WTC11 (cell line): ENCODE results near the gene CDIP1. TPM values are rescaled to one million over a fixed set of nuclear protein-coding genes. Genes with fewer than 3 reads are reported as not detected.

Experiments
- ATAC-seq: fragments of 200-7000 bp; cut with Tn5 transposase; 2 replicates; pipeline ENCODE4 v1.10.0; 2021; ENCODE audit warnings: mild to moderate bottlenecking, moderate library complexity
- CTCF ChIA-PET: fragments of 300-600 bp; sonication (Branson Sonifier 250); formaldehyde crosslinking; loops from one replicate; lab custom pipeline; 2021; ENCODE audit warnings: antibody characterized with exemption; lab: Charles Lee
- POLR2A ChIA-PET: fragments of 350-600 bp; sonication (Branson Sonifier 250); formaldehyde crosslinking; loops from one replicate; lab custom pipeline; 2021; ENCODE audit warnings: antibody characterized with exemption; lab: Charles Lee
- DNase-seq: peaks from one replicate; pipeline ENCODE4 v3.0.0; 2021; ENCODE audit warnings: low spot score
- H3K27ac Mint-ChIP-seq: 2 replicates; pipeline ENCODE4 v1.8.0; 2021; ENCODE audit warnings: mixed read lengths
- H3K27me3 Mint-ChIP-seq: 2 replicates; pipeline ENCODE4 v1.8.0; 2021; ENCODE audit warnings: low read depth, mild to moderate bottlenecking, moderate library complexity, mixed read lengths
- H3K36me3 Mint-ChIP-seq: 2 replicates; pipeline ENCODE4 v1.8.0; 2021; ENCODE audit warnings: mixed read lengths
- H3K4me1 Mint-ChIP-seq: 2 replicates; pipeline ENCODE4 v1.8.0; 2022; ENCODE audit warnings: mixed read lengths
- H3K4me3 Mint-ChIP-seq: 2 replicates; pipeline ENCODE4 v1.8.0; 2021; ENCODE audit warnings: mild to moderate bottlenecking, moderate library complexity, mixed read lengths
- H3K9me3 Mint-ChIP-seq: 2 replicates; pipeline ENCODE4 v1.8.0; 2021; ENCODE audit warnings: mixed read lengths
- ESRRA ChIP-seq: sonication (generic); formaldehyde crosslinking; IDR thresholded peaks from 2 replicates; pipeline ENCODE4 v1.8.1; 2022; ENCODE audit warnings: mild to moderate bottlenecking, missing genetic modification reagents, borderline replicate concordance
- ETV6 ChIP-seq: sonication (generic); formaldehyde crosslinking; IDR thresholded peaks from 2 replicates; pipeline ENCODE4 v1.8.1; 2022; ENCODE audit warnings: mild to moderate bottlenecking, missing genetic modification reagents
- FOXJ3 ChIP-seq: sonication (generic); formaldehyde crosslinking; IDR thresholded peaks from 2 replicates; pipeline ENCODE4 v1.9.0; 2021; ENCODE audit warnings: missing genetic modification reagents, mild to moderate bottlenecking, borderline replicate concordance
- FOXK1 ChIP-seq: sonication (generic); formaldehyde crosslinking; IDR thresholded peaks from 2 replicates; pipeline ENCODE4 v1.8.0; 2022; ENCODE audit warnings: mild to moderate bottlenecking, moderate library complexity, missing genetic modification reagents
- GABPB1 ChIP-seq: sonication (generic); formaldehyde crosslinking; IDR thresholded peaks from 2 replicates; pipeline ENCODE4 v1.8.1; 2023; ENCODE audit warnings: mild to moderate bottlenecking, missing genetic modification reagents
- KAT7 ChIP-seq: sonication (generic); formaldehyde crosslinking; IDR thresholded peaks from 2 replicates; pipeline ENCODE4 v1.8.1; 2023; ENCODE audit warnings: missing genetic modification reagents, mild to moderate bottlenecking, borderline replicate concordance
- NFE2L1 ChIP-seq: sonication (generic); formaldehyde crosslinking; IDR thresholded peaks from 2 replicates; pipeline ENCODE4 v1.8.1; 2023; ENCODE audit warnings: missing genetic modification reagents
- RELA ChIP-seq: sonication (generic); formaldehyde crosslinking; IDR thresholded peaks from 2 replicates; pipeline ENCODE4 v1.8.1; 2022; ENCODE audit warnings: missing genetic modification reagents, mild to moderate bottlenecking, borderline replicate concordance
- TEAD1 ChIP-seq: sonication (generic); formaldehyde crosslinking; IDR thresholded peaks from 2 replicates; pipeline ENCODE4 v1.8.0; 2022; ENCODE audit warnings: mild to moderate bottlenecking, missing genetic modification reagents
- TEAD4 ChIP-seq: sonication (generic); formaldehyde crosslinking; IDR thresholded peaks from 2 replicates; pipeline ENCODE4 v1.8.0; 2022; ENCODE audit warnings: mild to moderate bottlenecking, missing genetic modification reagents
- ZBTB21 ChIP-seq: sonication (generic); formaldehyde crosslinking; IDR thresholded peaks from 2 replicates; pipeline ENCODE4 v1.8.1; 2023; ENCODE audit warnings: mild to moderate bottlenecking, missing genetic modification reagents, borderline replicate concordance
- ZNF219 ChIP-seq: sonication (generic); formaldehyde crosslinking; IDR thresholded peaks from 2 replicates; pipeline ENCODE4 v1.8.0; 2023; ENCODE audit warnings: missing genetic modification reagents, mild to moderate bottlenecking, borderline replicate concordance
- ZNF317 ChIP-seq: sonication (generic); formaldehyde crosslinking; IDR thresholded peaks from 2 replicates; pipeline ENCODE4 v1.8.1; 2023; ENCODE audit warnings: low read depth, mild to moderate bottlenecking, moderate library complexity, missing genetic modification reagents, borderline replicate concordance
- total RNA-seq: library from RNA; stranded (reverse); gene quantifications from 3 replicates; pipeline ENCODE4 v1.2.3, GENCODE V29; 2021
- TF ChIP-seq, protein P1 (sequence below): fragments of 250-450 bp; sonication (Bioruptor Pico); IDR thresholded peaks from 2 replicates; pipeline ENCODE4 v1.9.0; 2021; ENCODE audit warnings: mild to moderate bottlenecking, borderline replicate concordance
- TF ChIP-seq, protein P2 (sequence below): fragments of 250-450 bp; sonication (Bioruptor Pico); IDR thresholded peaks from 2 replicates; pipeline ENCODE4 v1.9.0; 2021; ENCODE audit warnings: moderate library complexity, mild to moderate bottlenecking, inconsistent platforms, borderline replicate concordance
- TF ChIP-seq, protein P3 (sequence below): sonication (generic); formaldehyde crosslinking; IDR thresholded peaks from 2 replicates; pipeline ENCODE4 v1.8.0; 2022; ENCODE audit warnings: mild to moderate bottlenecking, missing genetic modification reagents
- TF ChIP-seq, protein P4 (sequence below): sonication (generic); formaldehyde crosslinking; IDR thresholded peaks from 2 replicates; pipeline ENCODE4 v1.8.0; 2022; ENCODE audit warnings: missing genetic modification reagents

The CDIP1 gene
- total RNA-seq, 1 experiment from 2014 or later, result 68.9 TPM

DNA sequence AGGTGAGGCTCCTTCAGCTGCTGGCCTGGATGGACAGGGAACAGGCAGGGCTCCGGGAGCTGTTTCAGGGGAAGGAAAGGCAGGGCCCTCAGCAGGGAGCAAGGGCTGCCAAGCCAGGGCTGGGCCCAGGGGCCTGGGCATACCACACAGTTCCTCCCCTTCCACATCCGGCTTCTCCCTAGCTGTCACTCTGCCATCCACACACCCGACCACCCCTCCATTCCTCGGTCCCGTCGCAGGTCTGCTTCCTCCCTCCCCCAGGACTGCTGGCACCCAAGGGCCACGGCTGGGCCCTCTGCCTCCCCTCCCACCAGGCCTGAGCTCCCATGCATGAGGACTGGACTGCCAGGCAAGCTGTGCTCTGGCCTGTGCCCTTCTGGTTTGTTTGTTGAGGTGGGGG is 24.0 kb downstream of the CDIP1 start (continued):
- TF ChIP-seq, protein P1, sequence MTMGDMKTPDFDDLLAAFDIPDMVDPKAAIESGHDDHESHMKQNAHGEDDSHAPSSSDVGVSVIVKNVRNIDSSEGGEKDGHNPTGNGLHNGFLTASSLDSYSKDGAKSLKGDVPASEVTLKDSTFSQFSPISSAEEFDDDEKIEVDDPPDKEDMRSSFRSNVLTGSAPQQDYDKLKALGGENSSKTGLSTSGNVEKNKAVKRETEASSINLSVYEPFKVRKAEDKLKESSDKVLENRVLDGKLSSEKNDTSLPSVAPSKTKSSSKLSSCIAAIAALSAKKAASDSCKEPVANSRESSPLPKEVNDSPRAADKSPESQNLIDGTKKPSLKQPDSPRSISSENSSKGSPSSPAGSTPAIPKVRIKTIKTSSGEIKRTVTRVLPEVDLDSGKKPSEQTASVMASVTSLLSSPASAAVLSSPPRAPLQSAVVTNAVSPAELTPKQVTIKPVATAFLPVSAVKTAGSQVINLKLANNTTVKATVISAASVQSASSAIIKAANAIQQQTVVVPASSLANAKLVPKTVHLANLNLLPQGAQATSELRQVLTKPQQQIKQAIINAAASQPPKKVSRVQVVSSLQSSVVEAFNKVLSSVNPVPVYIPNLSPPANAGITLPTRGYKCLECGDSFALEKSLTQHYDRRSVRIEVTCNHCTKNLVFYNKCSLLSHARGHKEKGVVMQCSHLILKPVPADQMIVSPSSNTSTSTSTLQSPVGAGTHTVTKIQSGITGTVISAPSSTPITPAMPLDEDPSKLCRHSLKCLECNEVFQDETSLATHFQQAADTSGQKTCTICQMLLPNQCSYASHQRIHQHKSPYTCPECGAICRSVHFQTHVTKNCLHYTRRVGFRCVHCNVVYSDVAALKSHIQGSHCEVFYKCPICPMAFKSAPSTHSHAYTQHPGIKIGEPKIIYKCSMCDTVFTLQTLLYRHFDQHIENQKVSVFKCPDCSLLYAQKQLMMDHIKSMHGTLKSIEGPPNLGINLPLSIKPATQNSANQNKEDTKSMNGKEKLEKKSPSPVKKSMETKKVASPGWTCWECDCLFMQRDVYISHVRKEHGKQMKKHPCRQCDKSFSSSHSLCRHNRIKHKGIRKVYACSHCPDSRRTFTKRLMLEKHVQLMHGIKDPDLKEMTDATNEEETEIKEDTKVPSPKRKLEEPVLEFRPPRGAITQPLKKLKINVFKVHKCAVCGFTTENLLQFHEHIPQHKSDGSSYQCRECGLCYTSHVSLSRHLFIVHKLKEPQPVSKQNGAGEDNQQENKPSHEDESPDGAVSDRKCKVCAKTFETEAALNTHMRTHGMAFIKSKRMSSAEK (CRISPR knock-in tag), result no peak
- no peak for TF ChIP-seq ZBTB21 (CRISPR knock-in tag)
- no peak for TF ChIP-seq ZNF317 (CRISPR knock-in tag)
- no peak for TF ChIP-seq RELA
- TF ChIP-seq TEAD4 (CRISPR knock-in tag), result no peak

DNA sequence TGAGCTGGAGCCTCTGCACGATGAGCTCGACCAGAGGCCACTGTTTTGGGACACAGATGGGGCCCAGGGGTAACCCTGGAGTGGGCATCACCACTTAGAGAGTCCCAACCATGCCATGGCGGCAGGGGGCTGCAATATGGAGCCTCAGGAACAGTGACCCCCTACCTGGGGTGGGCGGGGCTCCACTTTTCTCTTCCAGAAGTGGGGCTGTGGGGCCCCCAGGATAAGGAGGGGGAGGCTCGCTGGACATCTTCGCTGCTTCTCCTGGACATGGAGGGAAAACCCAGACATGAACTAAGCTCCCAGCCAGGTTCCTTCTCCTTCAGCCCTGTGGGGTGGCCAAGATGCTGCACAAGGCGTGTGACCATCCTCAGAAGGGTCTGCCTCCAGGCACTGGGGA is 24.7 kb downstream of the CDIP1 start:
- Mint-ChIP-seq H3K27ac (no peak overlapping the region), H3K9me3 (no peaks in the 10 kb centered on the region), H3K27me3 (no peaks in the 10 kb centered on the region), H3K4me1 (peaks cover 11% of the 10 kb centered on the region), H3K4me3 (no peak overlapping the region), H3K36me3 (peaks cover 3% of the 10 kb centered on the region; the same call in 1 of the 2 replicates)
- CTCF ChIA-PET, result interaction anchor here (0.5 to 4.3 kb wide), 10 partner anchors 8 to 1205 kb away, joined by 3 to 21 read pairs (median 4); no protein-coding TSS in a partner anchor
- DNase-seq (no peak), ATAC-seq (no peak)
- POLR2A ChIA-PET, result no interaction called here
- TF ChIP-seq ZBTB21 (CRISPR knock-in tag) (no peak), RELA (no peak), GABPB1 (CRISPR knock-in tag) (no peak), ZNF219 (CRISPR knock-in tag) (no peak), ETV6 (CRISPR knock-in tag) (no peak), FOXK1 (CRISPR knock-in tag) (no peak), KAT7 (CRISPR knock-in tag) (no peak), TEAD1 (no peak), ESRRA (CRISPR knock-in tag) (no peak), FOXJ3 (no peak), NFE2L1 (CRISPR knock-in tag) (no peak)
- TF ChIP-seq, protein P2, sequence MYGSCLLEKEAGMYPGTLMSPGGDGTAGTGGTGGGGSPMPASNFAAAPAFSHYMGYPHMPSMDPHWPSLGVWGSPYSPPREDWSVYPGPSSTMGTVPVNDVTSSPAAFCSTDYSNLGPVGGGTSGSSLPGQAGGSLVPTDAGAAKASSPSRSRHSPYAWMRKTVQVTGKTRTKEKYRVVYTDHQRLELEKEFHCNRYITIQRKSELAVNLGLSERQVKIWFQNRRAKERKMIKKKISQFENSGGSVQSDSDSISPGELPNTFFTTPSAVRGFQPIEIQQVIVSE, result no peak
- TF ChIP-seq, protein P3, sequence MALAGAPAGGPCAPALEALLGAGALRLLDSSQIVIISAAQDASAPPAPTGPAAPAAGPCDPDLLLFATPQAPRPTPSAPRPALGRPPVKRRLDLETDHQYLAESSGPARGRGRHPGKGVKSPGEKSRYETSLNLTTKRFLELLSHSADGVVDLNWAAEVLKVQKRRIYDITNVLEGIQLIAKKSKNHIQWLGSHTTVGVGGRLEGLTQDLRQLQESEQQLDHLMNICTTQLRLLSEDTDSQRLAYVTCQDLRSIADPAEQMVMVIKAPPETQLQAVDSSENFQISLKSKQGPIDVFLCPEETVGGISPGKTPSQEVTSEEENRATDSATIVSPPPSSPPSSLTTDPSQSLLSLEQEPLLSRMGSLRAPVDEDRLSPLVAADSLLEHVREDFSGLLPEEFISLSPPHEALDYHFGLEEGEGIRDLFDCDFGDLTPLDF (CRISPR knock-in tag), result no peak
- TF ChIP-seq, protein P4, sequence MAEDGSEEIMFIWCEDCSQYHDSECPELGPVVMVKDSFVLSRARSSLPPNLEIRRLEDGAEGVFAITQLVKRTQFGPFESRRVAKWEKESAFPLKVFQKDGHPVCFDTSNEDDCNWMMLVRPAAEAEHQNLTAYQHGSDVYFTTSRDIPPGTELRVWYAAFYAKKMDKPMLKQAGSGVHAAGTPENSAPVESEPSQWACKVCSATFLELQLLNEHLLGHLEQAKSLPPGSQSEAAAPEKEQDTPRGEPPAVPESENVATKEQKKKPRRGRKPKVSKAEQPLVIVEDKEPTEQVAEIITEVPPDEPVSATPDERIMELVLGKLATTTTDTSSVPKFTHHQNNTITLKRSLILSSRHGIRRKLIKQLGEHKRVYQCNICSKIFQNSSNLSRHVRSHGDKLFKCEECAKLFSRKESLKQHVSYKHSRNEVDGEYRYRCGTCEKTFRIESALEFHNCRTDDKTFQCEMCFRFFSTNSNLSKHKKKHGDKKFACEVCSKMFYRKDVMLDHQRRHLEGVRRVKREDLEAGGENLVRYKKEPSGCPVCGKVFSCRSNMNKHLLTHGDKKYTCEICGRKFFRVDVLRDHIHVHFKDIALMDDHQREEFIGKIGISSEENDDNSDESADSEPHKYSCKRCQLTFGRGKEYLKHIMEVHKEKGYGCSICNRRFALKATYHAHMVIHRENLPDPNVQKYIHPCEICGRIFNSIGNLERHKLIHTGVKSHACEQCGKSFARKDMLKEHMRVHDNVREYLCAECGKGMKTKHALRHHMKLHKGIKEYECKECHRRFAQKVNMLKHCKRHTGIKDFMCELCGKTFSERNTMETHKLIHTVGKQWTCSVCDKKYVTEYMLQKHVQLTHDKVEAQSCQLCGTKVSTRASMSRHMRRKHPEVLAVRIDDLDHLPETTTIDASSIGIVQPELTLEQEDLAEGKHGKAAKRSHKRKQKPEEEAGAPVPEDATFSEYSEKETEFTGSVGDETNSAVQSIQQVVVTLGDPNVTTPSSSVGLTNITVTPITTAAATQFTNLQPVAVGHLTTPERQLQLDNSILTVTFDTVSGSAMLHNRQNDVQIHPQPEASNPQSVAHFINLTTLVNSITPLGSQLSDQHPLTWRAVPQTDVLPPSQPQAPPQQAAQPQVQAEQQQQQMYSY, result no peak
- TF ChIP-seq, all 79 proteins: peak for 0
